ENCODE results near the gene MRPS18B. TPM values are rescaled to one million over a fixed set of nuclear protein-coding genes. Genes with fewer than 3 reads are reported as not detected.

MRPS18B gene
- polyA plus RNA-seq (ENCODE audit: insufficient read length): 55.8 TPM
- long read RNA-seq, donor 1, transcript MRPS18B-206 (7 exons, 1,532 nt): major isoform, 37 of 44 reads
- long read RNA-seq, donor 1, partial matches to known transcripts: 0 of 44 reads
- long read RNA-seq, donor 1, other reads (novel, unspliced or antisense): 5 of 44 reads
- long read RNA-seq, donor 2, transcript MRPS18B-206 (7 exons, 1,532 nt): major isoform, 30 of 36 reads
- long read RNA-seq, donor 2, partial matches to known transcripts: 0 of 36 reads
- long read RNA-seq, donor 2, other reads (novel, unspliced or antisense): 6 of 36 reads
- long read RNA-seq, donor 3, transcript MRPS18B-206 (7 exons, 1,532 nt): major isoform, 29 of 29 reads
- long read RNA-seq, donor 3, partial matches to known transcripts: 0 of 29 reads
- long read RNA-seq, donor 3, other reads (novel, unspliced or antisense): 0 of 29 reads
- long read RNA-seq, donor 4, partial matches to known transcripts: 0 of 3 reads
- long read RNA-seq, donor 4, other reads (novel, unspliced or antisense): 0 of 3 reads
- long read RNA-seq, donor 5, transcript MRPS18B-206 (7 exons, 1,532 nt): major isoform, 78 of 156 reads
- long read RNA-seq, donor 5, partial matches to known transcripts: 73 of 156 reads
- long read RNA-seq, donor 5, other reads (novel, unspliced or antisense): 5 of 156 reads
- long read RNA-seq, donor 6, transcript MRPS18B-206 (7 exons, 1,532 nt): major isoform, 37 of 38 reads
- long read RNA-seq, donor 6, partial matches to known transcripts: 0 of 38 reads
- long read RNA-seq, donor 6, other reads (novel, unspliced or antisense): 0 of 38 reads
- long read RNA-seq, donor 7, transcript MRPS18B-206 (7 exons, 1,532 nt): major isoform, 38 of 40 reads
- long read RNA-seq, donor 7, partial matches to known transcripts: 0 of 40 reads
- long read RNA-seq, donor 7, other reads (novel, unspliced or antisense): 0 of 40 reads
- long read RNA-seq, donor 8, transcript MRPS18B-206 (7 exons, 1,532 nt): major isoform, 22 of 23 reads
- long read RNA-seq, donor 8, partial matches to known transcripts: 0 of 23 reads
- long read RNA-seq, donor 8, other reads (novel, unspliced or antisense): 0 of 23 reads

GRCh38 chr6:30617565-30618269, at the start of gene MRPS18B:
Gene MRPS18B (plus strand): TSS chr6:30617840. CDS start chr6:30617866, 26 bp downstream.
- peak; percentile 98 for DNase-seq

GRCh38 chr6:30568245-30568644, 49.4 kb upstream of the MRPS18B start:
- no peak for DNase-seq

GRCh38 chr6:30570263-30570662, 47.4 kb upstream of the MRPS18B start:
- no peak for DNase-seq

GRCh38 chr6:30570740-30571074, 46.9 kb upstream of the MRPS18B start:
- DNase-seq: no peak

- peak; percentile 97 for DNase-seq
These were observed 46.4 kb upstream of the MRPS18B start, which contains the start of gene ABCF1 for GRCh38 chr6:30571075-30571761. Gene ABCF1 (plus strand): TSS chr6:30571442. CDS start chr6:30571488, 46 bp downstream.

- no peak for DNase-seq
These were observed 45.9 kb upstream of the MRPS18B start for GRCh38 chr6:30571762-30572082.

GRCh38 chr6:30572148-30572547, 45.5 kb upstream of the MRPS18B start:
- DNase-seq: no peak

GRCh38 chr6:30573113-30573512, 44.5 kb upstream of the MRPS18B start:
- DNase-seq: no peak

- DNase-seq: no peak
These were observed 39.6 kb upstream of the MRPS18B start for GRCh38 chr6:30578051-30578450.

- no peak for DNase-seq
These were observed 33.7 kb upstream of the MRPS18B start for GRCh38 chr6:30583921-30584320.

- no peak for DNase-seq
These were observed 27.8 kb upstream of the MRPS18B start for GRCh38 chr6:30589754-30590358.

- DNase-seq: no peak
These were observed 27.1 kb upstream of the MRPS18B start for GRCh38 chr6:30590509-30590908.

GRCh38 chr6:30591008-30591407, 26.6 kb upstream of the MRPS18B start:
- DNase-seq: peak; percentile 58

GRCh38 chr6:30592287-30592686, 25.4 kb upstream of the MRPS18B start:
- no peak for DNase-seq

GRCh38 chr6:30597315-30598144, 20.1 kb upstream of the MRPS18B start:
- DNase-seq: peak; percentile 77

GRCh38 chr6:30598912-30599624, 18.6 kb upstream of the MRPS18B start:
- no peak for DNase-seq

GRCh38 chr6:30599625-30600324, 17.9 kb upstream of the MRPS18B start:
- DNase-seq: no peak

GRCh38 chr6:30600451-30600961, 17.1 kb upstream of the MRPS18B start:
- DNase-seq: no peak

- no peak for DNase-seq
These were observed 16.2 kb upstream of the MRPS18B start for GRCh38 chr6:30601436-30601814.

Data from left kidney (tissue), 8 donors.